ENCODE data around the gene GSTA2. TPM values are rescaled to one million over a fixed set of nuclear protein-coding genes. Genes with fewer than 3 reads are reported as not detected.
"Not testable (repeated sequence)": the region's sequence is repeated elsewhere in the genome, so short reads cannot be mapped to it uniquely, and the experiment has no call there.

The GSTA2 gene
- total RNA-seq, 1 donor from 2014 or later = not detected

GRCh38 chr6:52712136-52712535 lies 51.1 kb downstream of the GSTA2 start:
- Mint-ChIP-seq H3K4me1 (ENCODE audit: unreplicated experiment) (no peaks in the 10 kb centered on the region), H3K4me3 (ENCODE audit: unreplicated experiment) (no peak overlapping the region), H3K36me3 (ENCODE audit: unreplicated experiment) (no peaks in the 10 kb centered on the region), H3K27me3 (ENCODE audit: unreplicated experiment) (peaks cover 5% of the 10 kb centered on the region), H3K27ac (ENCODE audit: unreplicated experiment) (no peak overlapping the region), H3K9me3 (ENCODE audit: unreplicated experiment) (peaks cover 7% of the 10 kb centered on the region)
- TF ChIP-seq CTCF (IDR thresholded peaks at IDR 0.05) = no peak
- no peak for DNase-seq (ENCODE audit: extremely low spot score, unreplicated experiment)

- no peak for TF ChIP-seq CTCF (IDR thresholded peaks at IDR 0.05)
- Mint-ChIP-seq H3K36me3 (ENCODE audit: unreplicated experiment) (no peaks in the 10 kb centered on the region), H3K27ac (ENCODE audit: unreplicated experiment) (no peak overlapping the region), H3K4me3 (ENCODE audit: unreplicated experiment) (no peak overlapping the region), H3K27me3 (ENCODE audit: unreplicated experiment) (no peaks in the 10 kb centered on the region), H3K4me1 (ENCODE audit: unreplicated experiment) (no peaks in the 10 kb centered on the region), H3K9me3 (ENCODE audit: unreplicated experiment) (peaks cover 7% of the 10 kb centered on the region)
- DNase-seq (ENCODE audit: extremely low spot score, unreplicated experiment) = no peak
Measured at GRCh38 chr6:52707963-52708680, 55.2 kb downstream of the GSTA2 start.

- no peak overlapping the region for H3K27ac Mint-ChIP-seq (ENCODE audit: unreplicated experiment)
- H3K4me1 Mint-ChIP-seq (ENCODE audit: unreplicated experiment) = no peaks in the 10 kb centered on the region
- no peak for DNase-seq (ENCODE audit: extremely low spot score, unreplicated experiment)
- no peak overlapping the region for H3K4me3 Mint-ChIP-seq (ENCODE audit: unreplicated experiment)
- H3K27me3 Mint-ChIP-seq (ENCODE audit: unreplicated experiment) = peaks cover 4% of the 10 kb centered on the region
- no peaks in the 10 kb centered on the region for H3K36me3 Mint-ChIP-seq (ENCODE audit: unreplicated experiment)
- peaks cover 7% of the 10 kb centered on the region for H3K9me3 Mint-ChIP-seq (ENCODE audit: unreplicated experiment)
- TF ChIP-seq CTCF (IDR thresholded peaks at IDR 0.05) = no peak
Measured at GRCh38 chr6:52706001-52706400, 57.3 kb downstream of the GSTA2 start.

GRCh38 chr6:52704781-52705502 lies 58.3 kb downstream of the GSTA2 start:
- H3K27me3 Mint-ChIP-seq (ENCODE audit: unreplicated experiment); H3K4me1 Mint-ChIP-seq (ENCODE audit: unreplicated experiment); H3K4me3 Mint-ChIP-seq (ENCODE audit: unreplicated experiment); DNase-seq (ENCODE audit: extremely low spot score, unreplicated experiment); H3K27ac Mint-ChIP-seq (ENCODE audit: unreplicated experiment); H3K36me3 Mint-ChIP-seq (ENCODE audit: unreplicated experiment); H3K9me3 Mint-ChIP-seq (ENCODE audit: unreplicated experiment): not testable (repeated sequence)

- H3K9me3 Mint-ChIP-seq (ENCODE audit: unreplicated experiment) = peaks cover 7% of the 10 kb centered on the region
- no peaks in the 10 kb centered on the region for H3K36me3 Mint-ChIP-seq (ENCODE audit: unreplicated experiment)
- no peak overlapping the region for H3K27ac Mint-ChIP-seq (ENCODE audit: unreplicated experiment)
- no peak for DNase-seq (ENCODE audit: extremely low spot score, unreplicated experiment)
- no peak for TF ChIP-seq CTCF (IDR thresholded peaks at IDR 0.05)
- peaks cover 4% of the 10 kb centered on the region for H3K27me3 Mint-ChIP-seq (ENCODE audit: unreplicated experiment)
- no peaks in the 10 kb centered on the region for H3K4me1 Mint-ChIP-seq (ENCODE audit: unreplicated experiment)
- H3K4me3 Mint-ChIP-seq (ENCODE audit: unreplicated experiment) = no peak overlapping the region
Measured at GRCh38 chr6:52704060-52704459, 59.2 kb downstream of the GSTA2 start.

Other genes with a start within 250 kb of the GSTA2 start
- gene TRAM2, start 186.4 kb downstream of the GSTA2 start, total RNA-seq = 320 and 339 TPM in 2 replicates
- 20.4 and 21.5 TPM in 2 replicates for gene TMEM14A, start 92.4 kb downstream of the GSTA2 start, total RNA-seq
- gene GSTA1, start 40.3 kb upstream of the GSTA2 start, total RNA-seq = not detected in 2 replicates
- not detected in 2 replicates for gene GSTA5, start 77.3 kb upstream of the GSTA2 start, total RNA-seq
- gene GSTA3, start 146.2 kb upstream of the GSTA2 start, total RNA-seq = not detected in 2 replicates
- 45.3 and 46.4 TPM in 2 replicates for gene GSTA4, start 231.8 kb upstream of the GSTA2 start, total RNA-seq

All from osteocyte (in vitro differentiated cells).